CD4-positive, alpha-beta T cell (primary cell): ENCODE data around the gene CFAP100. TPM values are rescaled to one million over a fixed set of nuclear protein-coding genes. Genes with fewer than 3 reads are reported as not detected.

Source experiments
- ATAC-seq: fragments of 200-7000 bp; cut with Tn5 transposase; one replicate; pipeline ENCODE4 v1.10.0; 2022; ENCODE audit warnings: mild to moderate bottlenecking; ENCODE audit not compliant: poor library complexity
- CTCF ChIA-PET: fragments of 350-600 bp; sonication (Branson Sonifier 250); formaldehyde crosslinking; loops from one replicate; lab custom pipeline; 2021; ENCODE audit warnings: antibody characterized with exemption, inconsistent platforms; lab: Charles Lee
- POLR2A ChIA-PET: fragments of 350-600 bp; sonication (Branson Sonifier 250); formaldehyde crosslinking; loops from one replicate; lab custom pipeline; 2021; ENCODE audit warnings: antibody characterized with exemption, inconsistent platforms; lab: Charles Lee
- DNase-seq, 14 experiments: peaks; one replicate each; pipeline ENCODE4 v3.0.0-alpha.2; 2013 to 2020; ENCODE audit warnings: mixed read lengths in 2 of 14
- H3K27ac ChIP-seq, 2 donors: one replicate each; pipeline versions ENCODE4 v1.5.1 to v1.7.0; 2013; ENCODE audit warnings: low read length in 2 of 2, low read depth in 1 of 2, mild to moderate bottlenecking in 1 of 2
- H3K27me3 ChIP-seq, 2 experiments: 1 replicate in 1 of 2; 2 replicates in 1 of 2; pipeline versions ENCODE4 v1.6.1 to v1.7.0; 2013; ENCODE audit warnings: low read length in 2 of 2, control low read depth in 1 of 2, mild to moderate bottlenecking in 1 of 2, moderate library complexity in 1 of 2; ENCODE audit not compliant: insufficient read depth in 2 of 2, control insufficient read depth in 1 of 2
- H3K36me3 ChIP-seq: one replicate; pipeline ENCODE4 v1.6.1; 2013; ENCODE audit warnings: low read length, control low read depth; ENCODE audit not compliant: insufficient read depth
- H3K4me1 ChIP-seq: one replicate; pipeline ENCODE4 v1.6.1; 2013; ENCODE audit warnings: low read length, control low read depth; ENCODE audit not compliant: insufficient read depth
- H3K4me3 ChIP-seq: one replicate; pipeline ENCODE4 v1.5.1; 2013; ENCODE audit warnings: mild to moderate bottlenecking, low read length, moderate library complexity
- H3K9me3 ChIP-seq, 2 experiments: 1 replicate in 1 of 2; 2 replicates in 1 of 2; pipeline versions ENCODE4 v1.6.1 to v1.7.0; 2013; ENCODE audit warnings: low read length in 2 of 2, mild to moderate bottlenecking in 2 of 2, control low read depth in 1 of 2, moderate library complexity in 1 of 2; ENCODE audit not compliant: control insufficient read depth in 1 of 2, insufficient read depth in 1 of 2
- H3K27ac Mint-ChIP-seq: one replicate; pipeline ENCODE4 v1.8.0; 2020; ENCODE audit warnings: mixed read lengths
- H3K27me3 Mint-ChIP-seq: one replicate; pipeline ENCODE4 v1.8.0; 2021; ENCODE audit warnings: mixed read lengths
- H3K36me3 Mint-ChIP-seq: one replicate; pipeline ENCODE4 v1.8.0; 2021; ENCODE audit warnings: low read depth, mixed read lengths
- H3K4me1 Mint-ChIP-seq: one replicate; pipeline ENCODE4 v1.8.0; 2021; ENCODE audit warnings: low read depth, mixed read lengths
- H3K4me3 Mint-ChIP-seq: one replicate; pipeline ENCODE4 v1.8.0; 2020; ENCODE audit warnings: mild to moderate bottlenecking, mixed read lengths
- H3K9me3 Mint-ChIP-seq: one replicate; pipeline ENCODE4 v1.8.0; 2020; ENCODE audit warnings: mixed read lengths
- intact Hi-C, 2 experiments: fragments of 100-400 bp; cut with DNase I in 1 of 2; cut with micrococcal nuclease in 1 of 2; formaldehyde crosslinking; loops; one replicate each; pipeline versions ENCODE4 v1.15.1 to v1.9.0; 2023 to 2025; cut with DNase I, micrococcal nuclease
- total RNA-seq, 174 experiments: library from RNA in 2 of 174; stranded (reverse) in 2 of 174; gene quantifications; one replicate each; pipeline ENCODE4 v1.2.3 and lab custom pipeline; 2021 to 2026
- TF ChIP-seq, protein P1 (sequence below): fragments of 200-600 bp; IDR thresholded peaks from one replicate; pipeline ENCODE4 v1.8.0; 2022; ENCODE audit warnings: antibody characterized with exemption, mild to moderate bottlenecking

The CFAP100 gene
- total RNA-seq, 2 experiments from 2014 or later: not detected

DNA sequence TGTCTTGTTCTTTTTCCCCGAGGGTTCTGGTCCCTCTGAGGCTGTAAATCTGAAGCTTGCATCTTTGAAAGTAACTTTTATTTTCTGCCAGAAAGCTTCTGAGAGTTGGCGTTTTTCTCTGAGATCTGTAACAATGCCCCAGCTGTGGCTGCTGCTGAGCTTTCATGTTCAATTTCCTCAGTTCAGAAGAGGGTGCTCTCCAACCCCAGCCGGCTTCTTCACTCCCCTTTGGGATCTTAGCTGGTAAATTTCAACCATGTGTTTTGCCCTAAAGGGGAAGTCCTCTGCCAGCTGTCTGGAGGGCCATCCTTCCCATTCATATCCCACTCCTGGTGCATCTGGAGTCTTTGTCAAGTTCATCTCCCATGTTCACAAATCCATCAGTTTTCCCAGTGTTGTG is 18.3 kb upstream of the CFAP100 start:
- Mint-ChIP-seq H3K4me1 (no peaks in the 10 kb centered on the region), H3K4me3 (no peak overlapping the region), H3K9me3 (no peaks in the 10 kb centered on the region), H3K36me3 (no peaks in the 10 kb centered on the region), H3K27me3 (peaks cover 14% of the 10 kb centered on the region), H3K27ac (no peak overlapping the region)
- Histone ChIP-seq H3K9me3 (no peaks in the 10 kb centered on the region), H3K27ac (no peak overlapping the region), H3K36me3 (no peaks in the 10 kb centered on the region), H3K4me1 (no peaks in the 10 kb centered on the region), H3K27me3 (peaks cover 0 to 6% of the 10 kb centered on the region in 2 experiments), H3K4me3 (no peak overlapping the region)
- intact Hi-C loops: no loop called here
- no peak for DNase-seq
- POLR2A ChIA-PET: no interaction called here
- CTCF ChIA-PET: no interaction called here
- ATAC-seq: no peak
- TF ChIP-seq, protein P1, sequence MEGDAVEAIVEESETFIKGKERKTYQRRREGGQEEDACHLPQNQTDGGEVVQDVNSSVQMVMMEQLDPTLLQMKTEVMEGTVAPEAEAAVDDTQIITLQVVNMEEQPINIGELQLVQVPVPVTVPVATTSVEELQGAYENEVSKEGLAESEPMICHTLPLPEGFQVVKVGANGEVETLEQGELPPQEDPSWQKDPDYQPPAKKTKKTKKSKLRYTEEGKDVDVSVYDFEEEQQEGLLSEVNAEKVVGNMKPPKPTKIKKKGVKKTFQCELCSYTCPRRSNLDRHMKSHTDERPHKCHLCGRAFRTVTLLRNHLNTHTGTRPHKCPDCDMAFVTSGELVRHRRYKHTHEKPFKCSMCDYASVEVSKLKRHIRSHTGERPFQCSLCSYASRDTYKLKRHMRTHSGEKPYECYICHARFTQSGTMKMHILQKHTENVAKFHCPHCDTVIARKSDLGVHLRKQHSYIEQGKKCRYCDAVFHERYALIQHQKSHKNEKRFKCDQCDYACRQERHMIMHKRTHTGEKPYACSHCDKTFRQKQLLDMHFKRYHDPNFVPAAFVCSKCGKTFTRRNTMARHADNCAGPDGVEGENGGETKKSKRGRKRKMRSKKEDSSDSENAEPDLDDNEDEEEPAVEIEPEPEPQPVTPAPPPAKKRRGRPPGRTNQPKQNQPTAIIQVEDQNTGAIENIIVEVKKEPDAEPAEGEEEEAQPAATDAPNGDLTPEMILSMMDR: no peak

DNA sequence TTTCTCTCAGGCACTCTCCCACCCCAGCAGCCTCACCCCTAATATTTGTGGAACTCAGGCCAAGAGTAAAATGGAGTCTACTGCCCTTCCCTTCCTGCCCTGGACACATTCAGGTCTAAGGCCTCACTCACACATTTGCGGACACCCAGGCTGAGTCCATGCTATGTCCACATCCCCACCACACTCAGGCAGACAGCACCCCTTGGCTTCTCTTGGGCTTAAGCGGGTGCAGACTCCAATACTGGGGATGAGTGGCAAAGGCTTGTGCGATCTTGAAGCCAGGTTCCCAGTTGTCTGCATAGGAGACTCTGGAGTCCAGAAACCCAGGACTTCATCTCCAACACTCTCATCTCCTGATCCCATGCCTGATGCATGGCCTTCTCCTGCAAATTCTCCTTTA is 17.5 kb upstream of the CFAP100 start:
- ChIA-PET POLR2A (no interaction called here), CTCF (no interaction called here)
- no peak overlapping the region for H3K4me3 Mint-ChIP-seq
- no peak overlapping the region for H3K4me3 ChIP-seq
- peaks cover 14% of the 10 kb centered on the region for H3K27me3 Mint-ChIP-seq
- H3K27ac Mint-ChIP-seq: no peak overlapping the region
- ATAC-seq (no peak), DNase-seq (no peak)
- H3K27ac ChIP-seq: no peak overlapping the region
- no peaks in the 10 kb centered on the region for H3K36me3 Mint-ChIP-seq
- peaks cover 0 to 6% of the 10 kb centered on the region in 2 experiments for H3K27me3 ChIP-seq
- H3K36me3 ChIP-seq: no peaks in the 10 kb centered on the region
- H3K4me1 Mint-ChIP-seq: no peaks in the 10 kb centered on the region
- no peaks in the 10 kb centered on the region for H3K4me1 ChIP-seq
- intact Hi-C loops: no loop called here
- no peaks in the 10 kb centered on the region for H3K9me3 ChIP-seq
- TF ChIP-seq, protein P1: no peak
- H3K9me3 Mint-ChIP-seq: no peaks in the 10 kb centered on the region

DNA sequence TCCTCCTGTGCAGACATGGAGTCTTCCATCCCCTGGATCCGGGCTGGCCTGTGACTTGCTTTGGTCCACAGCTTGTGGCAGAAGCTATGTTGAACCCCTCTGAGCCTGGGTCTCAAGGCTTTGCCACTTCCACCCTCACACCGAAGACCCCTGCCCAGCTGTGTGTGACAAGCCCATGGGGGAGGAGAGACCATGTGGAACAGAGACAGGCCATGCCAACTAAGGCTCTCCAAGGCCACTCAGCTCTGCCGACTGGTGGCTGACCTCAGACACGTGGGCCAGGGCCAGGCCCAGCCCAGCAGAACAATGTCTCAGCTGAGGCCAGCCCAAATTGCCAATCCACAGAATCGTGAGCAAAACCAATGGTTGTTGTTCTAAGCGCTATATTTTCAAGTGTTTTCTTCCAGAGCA is 16.4 kb upstream of the CFAP100 start:
- ChIA-PET CTCF (no interaction called here), POLR2A (no interaction called here)
- no peak for ATAC-seq
- Histone ChIP-seq H3K9me3 (no peaks in the 10 kb centered on the region), H3K27me3 (peaks cover 0 to 6% of the 10 kb centered on the region in 2 experiments), H3K4me3 (no peak overlapping the region), H3K4me1 (no peaks in the 10 kb centered on the region), H3K36me3 (no peaks in the 10 kb centered on the region), H3K27ac (no peak overlapping the region)
- no peaks in the 10 kb centered on the region for H3K9me3 Mint-ChIP-seq
- H3K36me3 Mint-ChIP-seq: no peaks in the 10 kb centered on the region
- peaks cover 22% of the 10 kb centered on the region for H3K27me3 Mint-ChIP-seq
- TF ChIP-seq, protein P1: no peak
- H3K4me3 Mint-ChIP-seq: no peak overlapping the region
- intact Hi-C loops: no loop called here
- DNase-seq: no peak
- H3K27ac Mint-ChIP-seq: no peak overlapping the region
- no peaks in the 10 kb centered on the region for H3K4me1 Mint-ChIP-seq
